Stimulated activated CD4-positive, alpha-beta T cell treated with anti-CD3 and anti-CD28 coated beads, Interleukin-12 subunit alpha, Interleukin-12 subunit beta, amount 100 ng/mL, for 24 hours (primary cell): ENCODE results near the gene TSKS.
"Not testable (repeated sequence)": the region's sequence is repeated elsewhere in the genome, so short reads cannot be mapped to it uniquely, and the experiment has no call there.

Experiments used
- DNase-seq, 2 experiments: peaks; one replicate each; pipeline ENCODE4 v3.0.0-alpha.2; 2020; ENCODE audit warnings: low read depth in 2 of 2

Gene TSKS

GRCh38 chr19:49766007-49766929 lies 3.2 kb upstream of the TSKS start:
- DNase-seq, result peak; percentile 98 to 99

DNA sequence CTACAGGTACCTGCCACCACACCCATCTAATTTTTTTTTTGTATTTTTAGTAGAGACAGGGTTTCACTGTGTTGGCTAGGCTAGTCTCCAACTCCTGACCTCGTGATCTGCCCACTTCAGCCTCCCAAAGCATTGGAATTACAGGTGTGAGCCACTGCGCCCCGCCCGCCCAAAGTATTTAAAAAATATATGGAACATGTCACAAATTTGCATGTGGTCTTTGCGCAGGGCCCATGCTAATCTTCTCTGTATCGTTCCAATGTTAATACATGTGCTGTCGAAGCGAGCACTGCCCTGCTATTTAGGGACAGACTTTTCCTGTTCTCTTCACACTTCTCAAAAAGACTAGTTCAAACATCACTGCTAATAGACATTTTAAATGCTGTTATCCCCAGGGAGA lies 1.2 kb upstream of the TSKS start:
- DNase-seq, result no peak

DNA sequence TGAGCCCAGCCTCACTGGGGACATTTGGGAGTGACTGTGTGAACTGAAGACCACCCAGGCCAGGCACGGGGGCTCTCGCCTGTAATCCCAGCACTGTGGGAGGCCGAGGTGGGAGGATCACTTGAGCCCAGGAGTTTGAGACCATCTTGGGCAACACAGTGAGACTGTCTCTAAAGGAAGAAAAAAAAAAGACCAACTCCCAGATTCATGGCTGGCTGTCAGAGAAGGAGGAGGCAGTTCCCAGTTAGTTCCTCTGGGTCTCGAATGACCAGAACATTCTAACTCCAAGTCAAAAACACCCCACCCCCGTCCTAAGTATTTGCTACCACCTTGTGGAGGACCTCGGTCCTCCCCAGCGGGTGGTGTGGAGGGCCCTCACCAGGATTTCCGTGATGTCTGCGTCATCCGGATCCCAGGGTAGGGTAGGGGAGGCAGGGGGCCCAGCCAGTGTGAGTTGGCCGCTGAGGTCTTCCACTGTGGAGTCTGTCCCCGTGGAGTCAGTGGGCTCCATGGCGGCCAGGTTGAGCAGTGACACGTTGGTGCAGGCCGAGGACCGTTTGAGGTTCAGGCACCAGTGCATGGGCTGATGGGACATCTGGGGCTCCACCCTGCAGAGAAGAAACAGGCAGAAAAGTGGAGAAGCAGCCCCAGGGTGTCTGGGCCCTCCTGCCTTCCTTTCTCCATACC lies 1.3 kb downstream of the TSKS start:
- no peak for DNase-seq

- no peak for DNase-seq
Measured at GRCh38 chr19:49761249-49761624, 1.9 kb downstream of the TSKS start.

DNA sequence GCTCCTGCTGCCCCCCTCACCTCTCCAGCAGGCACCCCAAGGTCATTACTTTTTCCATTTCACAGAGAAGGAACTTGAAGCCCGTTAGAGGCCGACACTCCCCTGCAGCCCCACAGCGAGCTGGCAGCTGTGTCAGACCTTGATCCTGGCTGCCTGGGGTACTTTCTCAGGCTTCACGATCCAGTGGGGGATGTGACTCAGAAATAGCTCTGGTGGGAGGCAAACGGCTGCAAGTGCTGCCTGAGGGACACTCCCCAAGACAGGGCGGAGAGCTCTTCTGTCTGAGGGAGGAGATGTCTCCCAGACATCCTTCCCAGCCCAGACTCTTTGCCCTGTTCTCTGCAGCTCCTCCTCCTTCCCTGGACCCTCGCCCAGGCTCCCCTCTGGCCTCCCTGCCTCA lies 4.8 kb downstream of the TSKS start:
- DNase-seq, result no peak

GRCh38 chr19:49755956-49756355 lies 7.2 kb downstream of the TSKS start:
- DNase-seq, result no peak

GRCh38 chr19:49752701-49753100 lies 10.4 kb downstream of the TSKS start:
- no peak for DNase-seq

DNA sequence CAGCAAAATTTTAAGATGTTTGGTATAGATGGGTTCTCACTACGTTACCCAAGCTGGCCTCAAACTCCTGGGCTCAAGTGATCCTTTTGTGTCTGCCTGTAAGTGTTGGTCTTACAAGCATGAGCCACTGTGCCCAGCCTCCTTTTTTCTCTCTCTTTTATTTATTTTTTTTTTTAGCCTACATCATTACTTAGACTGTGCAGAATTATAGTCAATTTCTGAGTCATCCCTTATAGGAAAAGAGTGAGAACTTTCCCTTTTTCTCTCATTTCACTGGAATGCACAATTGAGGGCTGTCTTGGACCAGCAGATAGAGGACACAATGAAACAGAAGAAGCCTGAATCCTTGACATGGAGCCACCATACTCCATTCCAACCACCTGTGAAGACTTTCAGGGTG lies 13.3 kb downstream of the TSKS start:
- no peak for DNase-seq

DNA sequence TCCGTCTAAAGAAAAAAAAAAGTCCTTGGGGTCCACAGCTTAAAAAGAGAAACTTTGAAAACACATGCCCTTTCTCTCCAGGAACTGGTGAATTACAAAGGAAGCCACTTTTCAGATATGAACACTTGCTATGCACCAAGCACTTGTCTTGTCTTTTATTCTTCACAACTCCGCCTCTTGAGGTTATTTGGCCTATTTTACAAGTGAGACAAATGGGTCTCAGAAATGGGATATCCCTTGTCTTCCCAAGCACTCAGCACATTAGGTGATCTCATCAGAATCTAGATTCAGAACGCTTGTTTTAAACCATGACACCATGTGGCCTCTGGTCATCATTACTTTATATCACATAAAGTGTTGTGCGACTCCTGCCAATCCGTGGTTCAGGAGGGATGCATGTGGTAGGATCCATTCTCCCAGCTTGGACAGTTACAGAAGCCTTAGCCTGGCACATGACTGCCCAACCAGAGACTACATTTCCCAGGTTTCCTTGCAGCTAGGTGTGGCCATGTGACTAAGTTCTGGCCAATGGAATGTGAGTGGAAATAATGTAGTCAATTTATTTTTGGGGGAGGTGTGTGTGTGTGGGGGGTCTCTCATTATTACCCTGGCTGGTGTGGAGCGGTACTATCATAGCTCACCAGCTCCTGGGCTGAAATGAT lies 13.9 kb downstream of the TSKS start:
- no peak for DNase-seq

GRCh38 chr19:49746206-49746958 lies 16.7 kb downstream of the TSKS start:
- peak in 1 of 2 experiments; percentile 57 for DNase-seq

GRCh38 chr19:49744946-49745381 lies 18.1 kb downstream of the TSKS start:
- no peak for DNase-seq

DNA sequence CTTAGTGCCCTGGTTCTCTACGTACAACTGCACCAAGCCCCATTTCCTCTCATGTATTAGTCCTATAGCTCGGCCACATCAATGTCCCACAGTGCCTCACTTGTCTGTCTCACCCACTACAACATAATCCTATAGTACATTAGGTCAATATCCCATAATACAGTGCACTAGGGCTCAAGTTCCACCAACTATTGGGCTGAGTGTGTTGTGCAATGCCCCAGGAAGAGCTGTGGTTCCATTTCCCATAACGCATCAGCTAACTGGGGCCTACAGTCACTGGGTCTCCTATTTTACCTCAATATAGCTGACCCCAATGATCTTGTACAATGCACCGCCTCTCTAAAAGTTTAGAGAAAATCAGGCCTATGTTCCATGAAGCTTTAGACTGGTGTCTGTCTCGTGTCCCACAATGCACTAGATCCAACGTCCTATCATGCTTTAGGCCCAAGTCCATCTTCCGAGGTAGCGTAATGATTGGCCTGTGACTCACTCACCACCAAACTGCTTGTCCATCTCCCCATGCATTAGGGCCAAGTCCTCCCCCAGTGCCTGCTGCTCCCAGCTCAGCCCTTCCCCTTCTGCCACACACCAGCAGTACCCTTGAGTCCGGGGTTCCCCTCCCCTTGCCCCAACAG lies 21.8 kb downstream of the TSKS start:
- no peak for DNase-seq

- DNase-seq, result no peak
Measured at GRCh38 chr19:49739933-49740332, 23.2 kb downstream of the TSKS start.

GRCh38 chr19:49739098-49739497 lies 24.0 kb downstream of the TSKS start:
- no peak for DNase-seq

DNA sequence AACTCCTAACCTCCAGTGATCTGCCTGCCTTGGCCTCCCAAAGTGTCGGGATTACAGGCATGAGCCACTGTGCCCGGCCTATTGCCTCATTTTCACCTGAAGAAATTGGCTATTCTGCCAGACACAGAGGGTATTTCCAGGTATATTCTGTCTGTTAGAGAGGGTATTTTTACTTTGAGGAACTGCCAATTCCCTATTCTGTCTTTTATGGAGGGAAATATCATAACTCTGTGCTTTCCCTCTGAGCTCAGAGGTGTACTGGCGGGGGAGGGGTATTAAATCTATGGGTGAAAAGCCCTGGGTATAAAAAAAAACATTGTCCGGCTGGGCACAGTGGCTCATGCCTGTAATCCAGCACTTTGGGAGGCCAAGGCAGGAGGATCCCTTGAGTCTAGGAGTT lies 24.8 kb downstream of the TSKS start:
- no peak for DNase-seq

DNA sequence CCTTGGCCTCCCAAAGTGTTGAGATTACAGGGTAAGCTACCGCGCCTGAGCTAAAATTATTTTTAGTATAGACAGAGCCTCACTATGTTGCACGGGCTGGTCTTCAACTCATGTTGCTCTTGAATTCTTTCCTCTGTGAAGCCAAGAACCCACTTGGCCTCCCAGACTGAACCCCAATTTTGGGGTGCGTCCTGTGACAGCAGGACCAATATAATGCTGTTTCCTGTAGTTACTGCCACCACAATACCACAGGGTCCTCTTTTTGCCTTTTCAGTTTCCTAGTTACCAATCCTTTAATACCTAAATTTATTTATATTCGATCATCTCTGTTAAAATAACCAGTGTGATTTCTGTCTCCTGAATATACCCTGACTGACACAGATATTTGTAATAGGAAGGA lies 32.9 kb downstream of the TSKS start:
- no peak for DNase-seq

GRCh38 chr19:49727217-49728030 lies 35.7 kb downstream of the TSKS start:
- DNase-seq, result no peak

- DNase-seq, result not testable (repeated sequence)
Measured at GRCh38 chr19:49719420-49719819, 43.7 kb downstream of the TSKS start.

GRCh38 chr19:49718991-49719390 lies 44.1 kb downstream of the TSKS start:
- DNase-seq, result no peak

DNA sequence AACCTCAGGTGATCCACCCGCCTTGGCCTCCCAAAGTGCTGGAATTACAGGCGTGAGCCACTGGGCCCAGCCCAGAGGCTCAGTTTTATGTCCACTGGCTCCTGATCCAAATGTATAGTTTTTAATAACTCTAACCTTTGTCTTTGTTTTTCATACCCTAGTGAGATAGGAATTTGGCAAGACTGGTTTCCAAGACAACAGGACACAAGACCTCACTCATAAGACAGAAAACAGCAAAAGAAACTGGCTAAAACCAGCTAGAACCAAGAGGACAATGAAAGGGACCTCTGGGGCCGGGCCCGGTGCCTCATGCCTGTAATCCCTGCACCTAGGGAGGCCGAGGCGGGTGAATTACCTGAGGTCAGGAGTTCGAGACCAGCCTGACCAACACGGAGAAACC lies 44.6 kb downstream of the TSKS start:
- no peak for DNase-seq

GRCh38 chr19:49716154-49716553 lies 47.0 kb downstream of the TSKS start:
- no peak for DNase-seq
